Suprapubic skin (tissue), 4 donors: ENCODE data around the gene TBL1X. TPM values are rescaled to one million over a fixed set of nuclear protein-coding genes. Genes with fewer than 3 reads are reported as not detected.

Source experiments
- DNase-seq, 2 donors: peaks; one replicate each; pipeline ENCODE4 v3.0.0-alpha.2; 2019; ENCODE audit warnings: low spot score in 2 of 2
- H3K27ac ChIP-seq: fragments of 200-600 bp; sonication (generic); one replicate; pipeline ENCODE4 v1.5.1; 2019
- H3K27me3 ChIP-seq: fragments of 200-600 bp; sonication (generic); one replicate; pipeline ENCODE4 v1.5.1; 2019
- H3K36me3 ChIP-seq: fragments of 200-600 bp; sonication (generic); one replicate; pipeline ENCODE4 v1.5.1; 2019
- H3K4me1 ChIP-seq: fragments of 200-600 bp; sonication (generic); one replicate; pipeline ENCODE4 v1.5.1; 2019
- H3K4me3 ChIP-seq: fragments of 200-600 bp; sonication (generic); one replicate; pipeline ENCODE4 v1.5.1; 2019; ENCODE audit warnings: mild to moderate bottlenecking
- H3K9me3 ChIP-seq: fragments of 200-600 bp; sonication (generic); one replicate; pipeline ENCODE4 v1.5.1; 2019
- CTCF ChIP-seq, 2 donors: fragments of 200-600 bp in 1 of 2; fragments of 450-650 bp in 1 of 2; sonication (generic) in 1 of 2; IDR thresholded peaks; one replicate each; pipeline ENCODE4 v1.5.1; 2016 to 2019; ENCODE audit warnings: antibody characterized with exemption in 2 of 2, mild to moderate bottlenecking in 1 of 2, moderate library complexity in 1 of 2
- EP300 ChIP-seq: sonication (generic); formaldehyde crosslinking; IDR thresholded peaks from one replicate; pipeline ENCODE4 v1.6.1; 2017; ENCODE audit warnings: antibody characterized with exemption
- POLR2A ChIP-seq, 2 donors: fragments of 450-650 bp; IDR thresholded peaks; one replicate each; pipeline ENCODE4 v1.6.1; 2017; ENCODE audit warnings: antibody characterized with exemption in 2 of 2, mild to moderate bottlenecking in 2 of 2, moderate library complexity in 2 of 2
- POLR2AphosphoS5 ChIP-seq, 3 donors: sonication (generic); formaldehyde crosslinking; IDR thresholded peaks; one replicate each; pipeline ENCODE4 v1.6.1; 2017; ENCODE audit warnings: antibody characterized with exemption in 3 of 3
- WGBS: methylation state at CpG from one replicate; pipeline ENCODE4 v1.1.5; 2018; 5-methylcytosine and 5-hydroxymethylcytosine counted together
- total RNA-seq, 4 donors: library from RNA; depleted of rRNA; stranded (reverse); fragments of >200 nt; gene quantifications; one replicate each; pipeline ENCODE4 v1.1.0, GENCODE V29; 2016

Gene TBL1X
- total RNA-seq, 4 donors from 2014 or later: 13.2 to 31.0 (median 17.1) TPM

- no peaks in the 10 kb centered on the region for H3K4me1 ChIP-seq
- no peak overlapping the region for H3K4me3 ChIP-seq
- H3K27me3 ChIP-seq: no peaks in the 10 kb centered on the region
- H3K36me3 ChIP-seq: no peaks in the 10 kb centered on the region
- H3K27ac ChIP-seq: no peak overlapping the region
- no peak for TF ChIP-seq POLR2AphosphoS5 (IDR thresholded peaks at IDR 0.05)
- no peak for TF ChIP-seq EP300
- no peak for TF ChIP-seq POLR2A (IDR thresholded peaks at IDR 0.05)
- no peak for TF ChIP-seq CTCF (IDR thresholded peaks at IDR 0.05)
- DNase-seq: no peak
- H3K9me3 ChIP-seq: no peaks in the 10 kb centered on the region
- 68% methylated on average over 1 of the region's 1 CpG for WGBS
Measured at GRCh38 chrX:9614016-9614415, 149.2 kb downstream of the TBL1X start.

- H3K9me3 ChIP-seq: no peaks in the 10 kb centered on the region
- TF ChIP-seq CTCF (IDR thresholded peaks at IDR 0.05): no peak
- no peak for TF ChIP-seq POLR2AphosphoS5 (IDR thresholded peaks at IDR 0.05)
- TF ChIP-seq POLR2A (IDR thresholded peaks at IDR 0.05): no peak
- TF ChIP-seq EP300: no peak
- no peaks in the 10 kb centered on the region for H3K36me3 ChIP-seq
- 86% methylated on average over 5 of the region's 5 CpGs for WGBS
- no peak overlapping the region for H3K27ac ChIP-seq
- H3K27me3 ChIP-seq: no peaks in the 10 kb centered on the region
- no peak overlapping the region for H3K4me3 ChIP-seq
- DNase-seq: no peak
- no peaks in the 10 kb centered on the region for H3K4me1 ChIP-seq
Measured at GRCh38 chrX:9619133-9619532, 154.3 kb downstream of the TBL1X start.

- H3K9me3 ChIP-seq: no peaks in the 10 kb centered on the region
- TF ChIP-seq POLR2A (IDR thresholded peaks at IDR 0.05) (no peak), CTCF (IDR thresholded peaks at IDR 0.05) (no peak), EP300 (no peak), POLR2AphosphoS5 (IDR thresholded peaks at IDR 0.05) (no peak)
- no peaks in the 10 kb centered on the region for H3K27me3 ChIP-seq
- H3K4me3 ChIP-seq: no peak overlapping the region
- DNase-seq: no peak
- no peaks in the 10 kb centered on the region for H3K4me1 ChIP-seq
- H3K27ac ChIP-seq: no peak overlapping the region
- 91% methylated on average over 12 of the region's 12 CpGs for WGBS
- H3K36me3 ChIP-seq: no peaks in the 10 kb centered on the region
Measured at GRCh38 chrX:9619581-9619980, 154.7 kb downstream of the TBL1X start.

GRCh38 chrX:9622128-9622527, 157.3 kb downstream of the TBL1X start:
- Histone ChIP-seq H3K36me3 (no peaks in the 10 kb centered on the region), H3K4me1 (no peaks in the 10 kb centered on the region), H3K9me3 (no peaks in the 10 kb centered on the region), H3K27me3 (no peaks in the 10 kb centered on the region), H3K4me3 (no peak overlapping the region), H3K27ac (no peak overlapping the region)
- WGBS: 86% methylated on average over 3 of the region's 3 CpGs
- no peak for TF ChIP-seq POLR2AphosphoS5 (IDR thresholded peaks at IDR 0.05)
- no peak for TF ChIP-seq CTCF (IDR thresholded peaks at IDR 0.05)
- TF ChIP-seq POLR2A (IDR thresholded peaks at IDR 0.05): no peak
- no peak for TF ChIP-seq EP300
- DNase-seq: no peak

- Histone ChIP-seq H3K4me3 (no peak overlapping the region), H3K36me3 (no peaks in the 10 kb centered on the region), H3K9me3 (no peaks in the 10 kb centered on the region), H3K27me3 (no peaks in the 10 kb centered on the region), H3K4me1 (no peaks in the 10 kb centered on the region), H3K27ac (no peak overlapping the region)
- 81% methylated on average over 7 of the region's 7 CpGs for WGBS
- TF ChIP-seq EP300 (no peak), CTCF (IDR thresholded peaks at IDR 0.05) (no peak), POLR2AphosphoS5 (IDR thresholded peaks at IDR 0.05) (no peak), POLR2A (IDR thresholded peaks at IDR 0.05) (no peak)
- DNase-seq: no peak
Measured at GRCh38 chrX:9626379-9626778, 161.5 kb downstream of the TBL1X start.
